A549 (cell line): ENCODE data around the gene KCNH4. TPM values are rescaled to one million over a fixed set of nuclear protein-coding genes. Genes with fewer than 3 reads are reported as not detected.
"Not testable (repeated sequence)": the region's sequence is repeated elsewhere in the genome, so short reads cannot be mapped to it uniquely, and the experiment has no call there.

Experiments
- ATAC-seq, 2 experiments: fragments of 200-7000 bp in 1 of 2; fragments of >200 bp in 1 of 2; cut with Nextera tagmentation in 1 of 2; cut with Tn5 transposase in 1 of 2; 3 replicates each; pipeline versions ENCODE4 v1.8.0 to v1.9.1; 2018 to 2020; ENCODE audit warnings: mild to moderate bottlenecking in 1 of 2, moderate library complexity in 1 of 2
- CTCF ChIA-PET: fragments of 300-600 bp; sonication (Branson Sonifier 250); formaldehyde crosslinking; extraction: SDS; loops from one replicate; lab custom pipeline; 2021; ENCODE audit warnings: antibody characterized with exemption, inconsistent platforms; lab: Yijun Ruan, JAX
- POLR2A ChIA-PET: fragments of 350-600 bp; formaldehyde crosslinking; extraction: SDS; loops from one replicate; lab custom pipeline; 2021; ENCODE audit warnings: antibody characterized with exemption, inconsistent platforms; lab: Yijun Ruan, JAX
- DNase-seq, 2 experiments: peaks; one replicate each; pipeline versions ENCODE4 v3.0.0 to v3.0.0-alpha.2; 2011 to 2016; ENCODE audit warnings: low read depth in 1 of 2, low spot score in 1 of 2
- FAIRE-seq: peaks from 2 replicates; lab custom pipeline; 2011; peaks lifted over from hg19 to GRCh38; lab: Jason Lieb, UNC
- H3K27ac ChIP-seq, 2 experiments: fragments of >200 bp; sonication (Bioruptor Twin); formaldehyde crosslinking; 3 replicates each; pipeline ENCODE4 v1.5.1; 2016 to 2017
- H3K4me1 ChIP-seq: fragments of >200 bp; sonication (Bioruptor Twin); formaldehyde crosslinking; 3 replicates; pipeline ENCODE4 v1.6.1; 2016
- H3K4me2 ChIP-seq: fragments of >200 bp; sonication (Bioruptor Twin); formaldehyde crosslinking; 3 replicates; pipeline ENCODE4 v1.6.1; 2016
- H3K4me3 ChIP-seq: fragments of >200 bp; sonication (Bioruptor Twin); formaldehyde crosslinking; 3 replicates; pipeline ENCODE4 v1.5.1; 2016
- H3K9me3 ChIP-seq: fragments of >200 bp; sonication (Bioruptor Twin); formaldehyde crosslinking; 3 replicates; pipeline ENCODE4 v1.6.1; 2016
- BHLHE40 ChIP-seq: IDR thresholded peaks from 2 replicates; pipeline ENCODE4 v1.6.1; 2012; ENCODE audit warnings: low read depth, low read length, inconsistent platforms
- CHD2 ChIP-seq: fragments of 150-350 bp; IDR thresholded peaks from 2 replicates; pipeline ENCODE4 v1.6.1; 2014; ENCODE audit warnings: low read length; ENCODE audit not compliant: partially characterized antibody
- EP300 ChIP-seq, 2 experiments: fragments of >200 bp; sonication (Bioruptor Twin); formaldehyde crosslinking; IDR thresholded peaks; 2 replicates in 1 of 2; 3 replicates in 1 of 2; pipeline ENCODE4 v1.6.1; 2016 to 2017
- ESRRA ChIP-seq: fragments of 150-350 bp; IDR thresholded peaks from 2 replicates; pipeline ENCODE4 v1.6.1; 2014; ENCODE audit warnings: mild to moderate bottlenecking, low read length, borderline replicate concordance
- GATA3 ChIP-seq: IDR thresholded peaks from 2 replicates; pipeline ENCODE4 v1.6.1; 2012; ENCODE audit warnings: borderline replicate concordance
- HMGXB4 ChIP-seq: fragments of 250-450 bp; sonication (Bioruptor Pico); IDR thresholded peaks from 2 replicates; pipeline ENCODE4 v1.5.0; 2021; ENCODE audit warnings: mild to moderate bottlenecking, moderate library complexity, borderline replicate concordance
- HOXB5 ChIP-seq: fragments of 250-450 bp; sonication (Bioruptor Pico); IDR thresholded peaks from 2 replicates; pipeline ENCODE4 v1.5.0; 2020; ENCODE audit warnings: mild to moderate bottlenecking, moderate library complexity
- NR3C1 ChIP-seq: fragments of >200 bp; sonication (Bioruptor Twin); formaldehyde crosslinking; IDR thresholded peaks from 3 replicates; pipeline ENCODE4 v1.6.1; 2017
- PHF8 ChIP-seq: fragments of 200-600 bp; sonication (generic); IDR thresholded peaks from 2 replicates; pipeline ENCODE4 v1.6.1; 2016; ENCODE audit warnings: low read depth, mild to moderate bottlenecking, antibody characterized with exemption, moderate library complexity, borderline replicate concordance
- RARB ChIP-seq: fragments of 250-450 bp; sonication (Bioruptor Pico); IDR thresholded peaks from 2 replicates; pipeline ENCODE4 v1.8.0; 2021; ENCODE audit warnings: mild to moderate bottlenecking, moderate library complexity
- REST ChIP-seq: fragments of 200-600 bp; sonication (generic); IDR thresholded peaks from 2 replicates; pipeline ENCODE4 v1.6.1; 2016; ENCODE audit warnings: antibody characterized with exemption, mild to moderate bottlenecking, moderate library complexity
- RFX5 ChIP-seq: fragments of 450-650 bp; IDR thresholded peaks from 2 replicates; pipeline ENCODE4 v1.7.1; 2014; ENCODE audit warnings: antibody characterized with exemption, mild to moderate bottlenecking, moderate library complexity
- SREBF2 ChIP-seq: fragments of 450-650 bp; IDR thresholded peaks from 2 replicates; pipeline ENCODE4 v1.6.1; 2014; ENCODE audit warnings: mild to moderate bottlenecking, moderate library complexity
- TP53 ChIP-seq: fragments of 250-450 bp; sonication (Bioruptor Pico); IDR thresholded peaks from 2 replicates; pipeline ENCODE4 v1.5.0; 2021; ENCODE audit warnings: mild to moderate bottlenecking, moderate library complexity
- WGBS: methylation state at CpG from one replicate; pipeline ENCODE4 v1.1.6; 2017; ENCODE audit errors: missing lambda C conversion rate; 5-methylcytosine and 5-hydroxymethylcytosine counted together
- polyA plus RNA-seq, 4 experiments: library from polyadenylated mRNA; depleted of rRNA in 3 of 4; stranded (reverse); fragments of >200 nt; fragmentation: RNase III in 1 of 4; extraction: RNeasy Plus Mini Kit Qiagen cat#74134 plus additional on column Dnase treatment in 1 of 4; gene quantifications; 2 replicates in 3 of 4; 3 replicates in 1 of 4; pipeline ENCODE4 v1.2.3, GENCODE V29; 2011 to 2017
- TF ChIP-seq, protein P1 (sequence below): fragments of >200 bp; sonication (Bioruptor Twin); formaldehyde crosslinking; IDR thresholded peaks from 3 replicates; pipeline ENCODE4 v1.5.1; 2016
- TF ChIP-seq, protein P2 (sequence below): fragments of >200 bp; sonication (Bioruptor Twin); formaldehyde crosslinking; IDR thresholded peaks from 3 replicates; pipeline ENCODE4 v1.6.1; 2016
- TF ChIP-seq, protein P3 (sequence below): IDR thresholded peaks from 2 replicates; pipeline ENCODE4 v1.6.1; 2012; ENCODE audit warnings: low read depth, borderline replicate concordance

The KCNH4 gene
- polyA plus RNA-seq, 2 of the 4 experiments (the other 2 are of a cell fraction), result 0.25 to 0.37 TPM

DNA sequence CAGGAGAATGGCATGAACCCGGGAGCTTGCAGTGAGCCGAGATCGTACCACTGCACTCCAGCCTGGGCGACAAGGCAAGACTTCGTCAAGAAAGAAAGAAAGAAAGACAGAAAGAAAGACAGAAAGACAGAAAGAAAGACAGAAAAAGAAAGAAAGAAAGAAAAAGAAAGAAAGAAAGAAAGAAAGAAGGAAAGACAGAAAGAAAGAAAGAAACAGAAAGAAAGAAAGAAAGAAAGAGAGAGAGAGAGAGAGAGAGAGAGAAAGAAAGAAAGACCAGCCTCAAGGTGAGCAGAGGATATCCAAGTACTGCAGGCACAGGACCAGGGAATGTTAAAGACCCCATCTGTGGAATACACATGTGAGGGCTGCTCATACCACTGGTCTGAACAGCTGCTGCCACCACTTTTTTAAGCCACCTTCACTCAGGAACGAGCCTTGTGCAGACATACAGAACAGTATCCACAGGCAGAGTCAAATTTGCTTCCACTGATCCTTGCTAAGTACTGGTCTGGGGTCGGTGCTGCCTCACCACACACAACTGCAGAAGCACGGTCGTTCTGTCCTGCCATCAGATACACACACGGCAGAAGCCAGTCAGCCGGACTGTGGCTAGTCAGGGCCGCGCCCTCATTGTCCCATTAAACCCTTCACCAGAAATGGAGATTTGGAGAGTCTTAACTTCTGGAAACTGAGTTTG is 33.9 kb downstream of the KCNH4 start (continued):
- TF ChIP-seq, protein P1, sequence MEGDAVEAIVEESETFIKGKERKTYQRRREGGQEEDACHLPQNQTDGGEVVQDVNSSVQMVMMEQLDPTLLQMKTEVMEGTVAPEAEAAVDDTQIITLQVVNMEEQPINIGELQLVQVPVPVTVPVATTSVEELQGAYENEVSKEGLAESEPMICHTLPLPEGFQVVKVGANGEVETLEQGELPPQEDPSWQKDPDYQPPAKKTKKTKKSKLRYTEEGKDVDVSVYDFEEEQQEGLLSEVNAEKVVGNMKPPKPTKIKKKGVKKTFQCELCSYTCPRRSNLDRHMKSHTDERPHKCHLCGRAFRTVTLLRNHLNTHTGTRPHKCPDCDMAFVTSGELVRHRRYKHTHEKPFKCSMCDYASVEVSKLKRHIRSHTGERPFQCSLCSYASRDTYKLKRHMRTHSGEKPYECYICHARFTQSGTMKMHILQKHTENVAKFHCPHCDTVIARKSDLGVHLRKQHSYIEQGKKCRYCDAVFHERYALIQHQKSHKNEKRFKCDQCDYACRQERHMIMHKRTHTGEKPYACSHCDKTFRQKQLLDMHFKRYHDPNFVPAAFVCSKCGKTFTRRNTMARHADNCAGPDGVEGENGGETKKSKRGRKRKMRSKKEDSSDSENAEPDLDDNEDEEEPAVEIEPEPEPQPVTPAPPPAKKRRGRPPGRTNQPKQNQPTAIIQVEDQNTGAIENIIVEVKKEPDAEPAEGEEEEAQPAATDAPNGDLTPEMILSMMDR, result no peak

DNA sequence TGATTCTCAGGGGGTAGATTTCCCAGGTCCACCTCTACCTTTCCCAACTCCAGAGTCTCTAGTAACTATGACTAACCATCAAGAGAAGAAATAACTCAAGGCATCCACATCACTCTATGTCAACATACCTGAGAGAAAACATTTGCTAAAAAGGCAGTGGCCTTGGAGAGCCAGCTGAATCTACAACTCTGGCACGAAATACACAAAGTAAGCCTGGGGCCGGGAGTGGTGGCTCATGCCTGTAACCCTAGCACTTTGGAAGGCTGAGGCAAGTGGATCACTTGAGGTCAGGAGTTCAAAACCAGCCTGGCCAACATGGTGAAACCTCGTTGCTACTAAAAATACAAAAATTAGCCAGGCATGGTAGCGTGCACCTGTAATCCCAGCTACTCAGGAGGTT is 37.8 kb downstream of the KCNH4 start:
- H3K4me2 ChIP-seq, result not testable (repeated sequence)

GRCh38 chr17:42142371-42142896 is 38.5 kb downstream of the KCNH4 start:
- ChIA-PET CTCF (interaction anchor here (0.7 to 3.8 kb wide), 10 partner anchors 8 to 42 kb away, joined by 3 to 8 read pairs (median 4); no protein-coding TSS in a partner anchor), POLR2A (no interaction called here)
- H3K27ac ChIP-seq, result no peak overlapping the region
- H3K4me2 ChIP-seq, result no peak overlapping the region
- ATAC-seq (peak in 1 of 2 experiments; percentile 22; a peak in 1 of 6 replicates), FAIRE-seq (no peak), DNase-seq (no peak)
- TF ChIP-seq HMGXB4 (no peak), REST (no peak), ESRRA (no peak), PHF8 (no peak), CHD2 (no peak), RFX5 (no peak)
- H3K9me3 ChIP-seq, result no peaks in the 10 kb centered on the region
- 90% methylated on average over 7 of the region's 7 CpGs for WGBS
- H3K4me1 ChIP-seq, result peaks cover 13% of the 10 kb centered on the region; the same call in 2 of the 3 replicates
- no peak overlapping the region for H3K4me3 ChIP-seq

More for the DNA sequence above, 37.8 kb downstream of the KCNH4 start:
- H3K27ac ChIP-seq, DNase-seq, H3K9me3 ChIP-seq, POLR2A ChIA-PET, ATAC-seq, FAIRE-seq, H3K4me3 ChIP-seq: not testable (repeated sequence)
- 76% methylated on average over 4 of the region's 4 CpGs for WGBS
- CTCF ChIA-PET, result interaction anchor here (0.7 to 3.8 kb wide), 11 partner anchors 9 to 92 kb away, joined by 3 to 8 read pairs (median 4); no protein-coding TSS in a partner anchor
- H3K4me1 ChIP-seq, result peaks cover 13% of the 10 kb centered on the region; the same call in 2 of the 3 replicates

DNA sequence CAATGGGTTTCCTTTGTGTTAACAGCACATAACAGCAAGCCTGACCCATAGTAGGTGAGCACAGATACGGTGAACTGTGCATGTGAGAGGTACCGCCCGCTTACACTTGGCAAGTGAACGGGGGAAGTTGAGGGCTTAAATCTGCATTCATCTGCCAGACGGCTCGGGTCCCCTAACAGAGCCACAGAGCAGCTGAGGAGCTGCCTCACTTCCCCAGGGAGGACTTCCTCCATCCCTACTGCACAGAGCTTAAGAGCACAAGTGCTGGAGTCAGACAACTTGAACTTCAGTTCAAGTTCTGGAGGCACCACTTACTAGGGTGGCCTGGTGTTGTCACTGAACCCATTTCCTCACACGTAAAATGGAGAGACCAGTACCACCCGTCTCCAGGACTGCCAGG is 39.6 kb downstream of the KCNH4 start:
- H3K27ac ChIP-seq, result no peak overlapping the region
- DNase-seq, result no peak
- ChIA-PET POLR2A (no interaction called here), CTCF (interaction anchor here (1.7 to 3.8 kb wide), 2 partner anchors 12 to 23 kb away, joined by 6 to 8 read pairs; no protein-coding TSS in a partner anchor)
- no peak for TF ChIP-seq SREBF2
- TF ChIP-seq RARB (CRISPR knock-in tag), result no peak
- TF ChIP-seq EP300 (IDR thresholded peaks at IDR 0.05), result no peak
- TF ChIP-seq NR3C1, result no peak
- no peak for TF ChIP-seq TP53 (CRISPR knock-in tag)
- TF ChIP-seq BHLHE40, result no peak
- no peak for TF ChIP-seq HOXB5
- no peak for TF ChIP-seq GATA3
- TF ChIP-seq, protein P2, sequence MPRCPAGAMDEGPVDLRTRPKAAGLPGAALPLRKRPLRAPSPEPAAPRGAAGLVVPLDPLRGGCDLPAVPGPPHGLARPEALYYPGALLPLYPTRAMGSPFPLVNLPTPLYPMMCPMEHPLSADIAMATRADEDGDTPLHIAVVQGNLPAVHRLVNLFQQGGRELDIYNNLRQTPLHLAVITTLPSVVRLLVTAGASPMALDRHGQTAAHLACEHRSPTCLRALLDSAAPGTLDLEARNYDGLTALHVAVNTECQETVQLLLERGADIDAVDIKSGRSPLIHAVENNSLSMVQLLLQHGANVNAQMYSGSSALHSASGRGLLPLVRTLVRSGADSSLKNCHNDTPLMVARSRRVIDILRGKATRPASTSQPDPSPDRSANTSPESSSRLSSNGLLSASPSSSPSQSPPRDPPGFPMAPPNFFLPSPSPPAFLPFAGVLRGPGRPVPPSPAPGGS, result no peak
- TF ChIP-seq, protein P3, sequence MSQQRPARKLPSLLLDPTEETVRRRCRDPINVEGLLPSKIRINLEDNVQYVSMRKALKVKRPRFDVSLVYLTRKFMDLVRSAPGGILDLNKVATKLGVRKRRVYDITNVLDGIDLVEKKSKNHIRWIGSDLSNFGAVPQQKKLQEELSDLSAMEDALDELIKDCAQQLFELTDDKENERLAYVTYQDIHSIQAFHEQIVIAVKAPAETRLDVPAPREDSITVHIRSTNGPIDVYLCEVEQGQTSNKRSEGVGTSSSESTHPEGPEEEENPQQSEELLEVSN, result no peak
- TF ChIP-seq, all 56 proteins: peak for 0
- FAIRE-seq (no peak), ATAC-seq (no peak)
- WGBS, result 95% methylated on average over 8 of the region's 8 CpGs
- no peak overlapping the region for H3K4me3 ChIP-seq
- H3K4me2 ChIP-seq, result no peak overlapping the region
- H3K4me1 ChIP-seq, result peaks cover 18% of the 10 kb centered on the region
- H3K9me3 ChIP-seq, result no peaks in the 10 kb centered on the region
